ENCODE data around the gene ARHGAP18.

The ARHGAP18 gene

DNA sequence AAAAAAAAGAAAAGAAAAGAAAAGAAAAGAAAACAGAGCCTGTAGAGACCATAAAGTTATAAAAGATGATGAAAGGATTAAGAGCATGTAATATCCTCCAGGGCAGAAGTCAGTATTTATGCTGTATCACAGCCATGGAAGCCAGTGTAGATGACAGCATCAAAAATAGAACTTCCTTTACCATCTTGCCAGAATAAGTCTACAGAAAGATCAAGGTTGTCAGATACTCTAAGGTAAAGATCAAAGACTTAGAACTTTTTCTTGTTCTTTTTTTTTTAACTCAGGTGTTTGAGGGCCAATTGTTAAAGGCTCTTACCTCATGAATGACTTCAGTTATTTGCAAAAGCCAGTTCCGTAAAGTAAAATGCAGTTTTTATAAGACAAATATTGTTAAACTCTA is 54.6 kb downstream of the ARHGAP18 start:
- no peaks in the 10 kb centered on the region for H3K79me2 ChIP-seq (ENCODE audit: insufficient read depth, low read depth)
- peaks cover 15% of the 10 kb centered on the region for H3K4me1 ChIP-seq (ENCODE audit: low read depth, poor library complexity, severe bottlenecking)
- H4K20me1 ChIP-seq (ENCODE audit: insufficient read depth), result no peaks in the 10 kb centered on the region

DNA sequence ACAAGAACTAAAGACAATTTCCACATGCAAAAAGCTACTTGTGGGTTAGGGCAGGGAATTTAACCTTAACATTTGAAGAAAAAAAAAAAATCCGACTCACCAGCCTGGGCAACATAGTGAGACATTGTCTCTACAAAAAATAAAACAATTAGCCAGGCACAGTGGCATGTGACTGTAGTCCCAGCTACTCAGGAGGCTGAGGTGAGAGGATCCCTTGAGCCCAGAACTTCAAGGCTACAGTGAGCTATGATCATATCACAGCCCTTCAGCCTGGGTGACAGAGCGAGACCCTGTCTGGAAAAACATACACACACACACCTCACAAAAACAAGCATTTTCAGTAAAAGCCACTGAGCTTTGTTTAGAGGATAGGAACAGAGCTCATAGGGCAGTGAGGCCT is 56.2 kb downstream of the ARHGAP18 start:
- Histone ChIP-seq H2AFZ (ENCODE audit: low read depth) (no peak overlapping the region), H3K9ac (no peak overlapping the region), H3K27ac (no peak overlapping the region), H3K27me3 (ENCODE audit: insufficient read depth, low read depth) (no peaks in the 10 kb centered on the region), H3K36me3 (ENCODE audit: insufficient read depth) (no peaks in the 10 kb centered on the region), H3K4me2 (no peak overlapping the region), H4K20me1 (ENCODE audit: insufficient read depth) (no peaks in the 10 kb centered on the region), H3K79me2 (ENCODE audit: insufficient read depth, low read depth) (no peaks in the 10 kb centered on the region), H3K4me1 (ENCODE audit: low read depth, poor library complexity, severe bottlenecking) (peaks cover 15% of the 10 kb centered on the region), H3K4me3 (IDR thresholded peaks at IDR 0.05; ENCODE audit: insufficient read depth, low read depth, low read length) (no peak overlapping the region)
- TF ChIP-seq, protein P1, sequence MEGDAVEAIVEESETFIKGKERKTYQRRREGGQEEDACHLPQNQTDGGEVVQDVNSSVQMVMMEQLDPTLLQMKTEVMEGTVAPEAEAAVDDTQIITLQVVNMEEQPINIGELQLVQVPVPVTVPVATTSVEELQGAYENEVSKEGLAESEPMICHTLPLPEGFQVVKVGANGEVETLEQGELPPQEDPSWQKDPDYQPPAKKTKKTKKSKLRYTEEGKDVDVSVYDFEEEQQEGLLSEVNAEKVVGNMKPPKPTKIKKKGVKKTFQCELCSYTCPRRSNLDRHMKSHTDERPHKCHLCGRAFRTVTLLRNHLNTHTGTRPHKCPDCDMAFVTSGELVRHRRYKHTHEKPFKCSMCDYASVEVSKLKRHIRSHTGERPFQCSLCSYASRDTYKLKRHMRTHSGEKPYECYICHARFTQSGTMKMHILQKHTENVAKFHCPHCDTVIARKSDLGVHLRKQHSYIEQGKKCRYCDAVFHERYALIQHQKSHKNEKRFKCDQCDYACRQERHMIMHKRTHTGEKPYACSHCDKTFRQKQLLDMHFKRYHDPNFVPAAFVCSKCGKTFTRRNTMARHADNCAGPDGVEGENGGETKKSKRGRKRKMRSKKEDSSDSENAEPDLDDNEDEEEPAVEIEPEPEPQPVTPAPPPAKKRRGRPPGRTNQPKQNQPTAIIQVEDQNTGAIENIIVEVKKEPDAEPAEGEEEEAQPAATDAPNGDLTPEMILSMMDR (conservative IDR thresholded peaks at IDR 0.05; ENCODE audit: low read depth, low read length), result no peak

More for the DNA sequence above, 54.6 kb downstream of the ARHGAP18 start:
- H3K4me3 ChIP-seq (IDR thresholded peaks at IDR 0.05; ENCODE audit: insufficient read depth, low read depth, low read length), result no peak overlapping the region
- TF ChIP-seq, protein P1 (conservative IDR thresholded peaks at IDR 0.05; ENCODE audit: low read depth, low read length), result no peak
- H3K4me2 ChIP-seq, result no peak overlapping the region
- H3K27me3 ChIP-seq (ENCODE audit: insufficient read depth, low read depth), result no peaks in the 10 kb centered on the region
- H2AFZ ChIP-seq (ENCODE audit: low read depth), result no peak overlapping the region
- no peak overlapping the region for H3K9ac ChIP-seq
- no peaks in the 10 kb centered on the region for H3K36me3 ChIP-seq (ENCODE audit: insufficient read depth)
- H3K27ac ChIP-seq, result no peak overlapping the region

DNA sequence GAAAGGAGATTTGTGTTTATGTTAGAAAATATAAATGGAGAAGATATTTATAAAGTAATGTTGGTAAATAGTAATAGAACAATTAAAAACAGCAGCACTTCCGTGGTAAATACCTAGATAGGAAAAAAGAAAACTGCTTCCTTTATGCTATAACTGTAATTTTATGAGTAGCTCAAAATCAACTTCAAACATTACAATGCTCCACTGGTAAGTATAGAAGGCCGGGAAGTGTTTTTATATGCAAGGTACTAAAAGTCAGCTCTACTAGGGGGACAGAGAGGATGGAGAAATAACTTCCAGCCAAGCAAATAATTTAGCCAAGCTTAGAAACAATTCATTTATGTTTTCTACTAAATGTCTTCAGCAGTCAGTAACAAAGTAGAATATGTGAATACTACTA is 56.7 kb downstream of the ARHGAP18 start:
- H4K20me1 ChIP-seq (ENCODE audit: insufficient read depth), result no peaks in the 10 kb centered on the region
- TF ChIP-seq, protein P1 (conservative IDR thresholded peaks at IDR 0.05; ENCODE audit: low read depth, low read length), result no peak
- no peak overlapping the region for H3K4me2 ChIP-seq
- no peaks in the 10 kb centered on the region for H3K36me3 ChIP-seq (ENCODE audit: insufficient read depth)
- no peaks in the 10 kb centered on the region for H3K79me2 ChIP-seq (ENCODE audit: insufficient read depth, low read depth)
- H2AFZ ChIP-seq (ENCODE audit: low read depth), result no peak overlapping the region
- H3K4me3 ChIP-seq (IDR thresholded peaks at IDR 0.05; ENCODE audit: insufficient read depth, low read depth, low read length), result no peak overlapping the region
- no peak overlapping the region for H3K9ac ChIP-seq
- peaks cover 15% of the 10 kb centered on the region for H3K4me1 ChIP-seq (ENCODE audit: low read depth, poor library complexity, severe bottlenecking)
- no peaks in the 10 kb centered on the region for H3K27me3 ChIP-seq (ENCODE audit: insufficient read depth, low read depth)
- H3K27ac ChIP-seq, result no peak overlapping the region

DNA sequence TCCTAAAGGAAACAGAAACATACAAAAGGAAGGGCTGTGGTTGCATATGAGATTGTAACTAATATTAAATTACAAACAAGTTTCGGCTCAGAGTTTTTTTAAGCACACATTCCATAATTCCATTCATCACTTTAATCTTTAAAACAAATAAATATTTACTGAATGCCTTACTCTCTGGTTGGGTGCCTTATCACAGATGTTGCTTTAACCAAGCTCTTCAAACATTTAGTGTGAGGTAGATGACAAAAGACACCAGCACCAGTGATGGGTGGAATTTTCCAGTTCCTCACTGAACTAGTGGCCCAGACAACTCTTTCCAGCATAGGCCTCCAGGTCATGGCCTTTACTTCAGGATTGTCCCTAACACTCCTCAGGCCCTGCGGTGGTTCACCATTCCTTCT is 58.7 kb downstream of the ARHGAP18 start:
- H3K79me2 ChIP-seq (ENCODE audit: insufficient read depth, low read depth), result no peaks in the 10 kb centered on the region
- H4K20me1 ChIP-seq (ENCODE audit: insufficient read depth), result no peaks in the 10 kb centered on the region
- no peak overlapping the region for H2AFZ ChIP-seq (ENCODE audit: low read depth)
- H3K4me2 ChIP-seq, result peak overlapping the region; percentile 33; the same call in 1 of the 2 replicates
- no peaks in the 10 kb centered on the region for H3K36me3 ChIP-seq (ENCODE audit: insufficient read depth)
- H3K27ac ChIP-seq, result no peak overlapping the region
- H3K9ac ChIP-seq, result no peak overlapping the region
- no peak overlapping the region for H3K4me3 ChIP-seq (IDR thresholded peaks at IDR 0.05; ENCODE audit: insufficient read depth, low read depth, low read length)
- TF ChIP-seq, protein P1 (conservative IDR thresholded peaks at IDR 0.05; ENCODE audit: low read depth, low read length), result no peak
- peaks cover 33% of the 10 kb centered on the region for H3K4me1 ChIP-seq (ENCODE audit: low read depth, poor library complexity, severe bottlenecking)
- H3K27me3 ChIP-seq (ENCODE audit: insufficient read depth, low read depth), result no peaks in the 10 kb centered on the region

Data from KMS-11 (cell line).